Fibroblast of lung (primary cell): Measurements from ENCODE around the gene RBMS1. TPM values are rescaled to one million over a fixed set of nuclear protein-coding genes. Genes with fewer than 3 reads are reported as not detected.
A peak's percentile ranks its signal among the peaks of the same experiment; 100 is the strongest.

ENCODE experiments used
- DNase-seq, 2 donors: peaks; one replicate each; pipeline versions ENCODE4 v3.0.0 to v3.0.0-alpha.2; 2010; ENCODE audit warnings: low read depth in 2 of 2
- H2AFZ ChIP-seq: 2 replicates; pipeline ENCODE4 v1.5.1; 2012; ENCODE audit warnings: low read length, control low read depth, inconsistent platforms
- H3K27ac ChIP-seq: 2 replicates; pipeline ENCODE4 v1.5.1; 2011; ENCODE audit warnings: low read length, control low read depth; ENCODE audit not compliant: insufficient read depth
- H3K27me3 ChIP-seq: 2 replicates; pipeline ENCODE4 v1.5.1; 2011; ENCODE audit warnings: mild to moderate bottlenecking, low read length; ENCODE audit not compliant: control insufficient read depth, insufficient read depth
- H3K36me3 ChIP-seq: 2 replicates; pipeline ENCODE4 v1.5.1; 2011; ENCODE audit warnings: low read length; ENCODE audit not compliant: control insufficient read depth, insufficient read depth
- H3K4me1 ChIP-seq: 2 replicates; pipeline ENCODE4 v1.5.1; 2011; ENCODE audit warnings: low read length; ENCODE audit not compliant: control insufficient read depth, insufficient read depth; ENCODE audit errors: extremely low read depth
- H3K4me2 ChIP-seq: 2 replicates; pipeline ENCODE4 v1.5.1; 2011; ENCODE audit warnings: low read length, control low read depth; ENCODE audit not compliant: insufficient read depth; ENCODE audit errors: extremely low read depth
- H3K4me3 ChIP-seq, 4 experiments: fragments of 200-600 bp in 1 of 4; sonication (generic) in 1 of 4; replicated peaks in 1 of 4; 2 replicates each; pipeline ENCODE4 v1.5.1; 2011 to 2016; ENCODE audit warnings: low read length in 4 of 4, low read depth in 3 of 4, mild to moderate bottlenecking in 3 of 4, control low read depth in 2 of 4, inconsistent platforms in 1 of 4, mixed read lengths in 1 of 4; ENCODE audit not compliant: insufficient read depth in 1 of 4; ENCODE audit errors: control extremely low read depth in 1 of 4
- H3K79me2 ChIP-seq: 2 replicates; pipeline ENCODE4 v1.5.1; 2012; ENCODE audit warnings: mild to moderate bottlenecking, low read length, inconsistent platforms; ENCODE audit not compliant: control insufficient read depth, insufficient read depth
- H3K9ac ChIP-seq: 2 replicates; pipeline ENCODE4 v1.5.1; 2011; ENCODE audit warnings: mild to moderate bottlenecking, low read length, control low read depth; ENCODE audit not compliant: insufficient read depth
- H3K9me3 ChIP-seq: 2 replicates; pipeline ENCODE4 v1.5.1; 2012; ENCODE audit warnings: low read depth, low read length; ENCODE audit not compliant: control insufficient read depth, insufficient read depth
- H4K20me1 ChIP-seq: 2 replicates; pipeline ENCODE4 v1.5.1; 2011; ENCODE audit warnings: low read length; ENCODE audit not compliant: control insufficient read depth, insufficient read depth; ENCODE audit errors: extremely low read depth
- CTCF ChIP-seq, 2 donors: IDR thresholded peaks in 1 of 2; conservative IDR thresholded peaks in 1 of 2; 1 replicate in 1 of 2; 2 replicates in 1 of 2; pipeline ENCODE4 v1.5.1; 2011 to 2012; ENCODE audit warnings: low read length in 2 of 2, control low read depth in 1 of 2, inconsistent platforms in 1 of 2, low read depth in 1 of 2, mild to moderate bottlenecking in 1 of 2
- EZH2 ChIP-seq: IDR thresholded peaks from 2 replicates; pipeline ENCODE4 v1.5.1; 2012; ENCODE audit warnings: low read length, control low read depth, mild to moderate bottlenecking; ENCODE audit errors: missing control alignments
- polyA plus RNA-seq, 2 donors: library from polyadenylated mRNA; depleted of rRNA in 1 of 2; stranded (reverse) in 1 of 2; unstranded in 1 of 2; fragments of >200 nt; gene quantifications; 2 replicates each; pipeline ENCODE4 v1.2.1, GENCODE V29; 2011 to 2012; ENCODE audit warnings: missing spikeins in 1 of 2
- total RNA-seq: library from RNA; depleted of rRNA; stranded (reverse); fragments of >200 nt; gene quantifications from 2 replicates; pipeline ENCODE4 v1.2.1, GENCODE V29; 2014

RBMS1 gene
- total and polyA plus RNA-seq, 2 donors (not counting 1 experiment from before 2014, with no cell fraction given), result 77.3 to 146 TPM

- Histone ChIP-seq H3K4me3 (no peak overlapping the region), H4K20me1 (no peaks in the 10 kb centered on the region), H3K27me3 (no peaks in the 10 kb centered on the region), H3K36me3 (no peaks in the 10 kb centered on the region), H3K4me1 (no peaks in the 10 kb centered on the region), H3K9me3 (no peaks in the 10 kb centered on the region), H3K4me2 (no peak overlapping the region), H2AFZ (no peak overlapping the region), H3K9ac (no peak overlapping the region), H3K79me2 (no peaks in the 10 kb centered on the region), H3K27ac (no peak overlapping the region)
- no peak for DNase-seq
- no peak for TF ChIP-seq CTCF (conservative IDR thresholded peaks at IDR 0.05 in 1 of 2, IDR thresholded peaks at IDR 0.05 in 1 of 2; ENCODE audit: low read depth in 1 of 2, low read length in 2 of 2)
- TF ChIP-seq EZH2, result no peak
Measured at GRCh38 chr2:160255408-160255807, 238.2 kb downstream of the RBMS1 start.

GRCh38 chr2:160254189-160254762, 239.3 kb downstream of the RBMS1 start:
- DNase-seq, result no peak
- no peaks in the 10 kb centered on the region for H3K9me3 ChIP-seq
- TF ChIP-seq EZH2, result no peak
- H3K27me3 ChIP-seq, result no peaks in the 10 kb centered on the region
- no peak overlapping the region for H3K4me3 ChIP-seq
- no peak overlapping the region for H3K9ac ChIP-seq
- H2AFZ ChIP-seq, result no peak overlapping the region
- no peaks in the 10 kb centered on the region for H3K36me3 ChIP-seq
- no peaks in the 10 kb centered on the region for H3K4me1 ChIP-seq
- no peaks in the 10 kb centered on the region for H4K20me1 ChIP-seq
- H3K79me2 ChIP-seq, result no peaks in the 10 kb centered on the region
- no peak overlapping the region for H3K27ac ChIP-seq
- no peak overlapping the region for H3K4me2 ChIP-seq

GRCh38 chr2:160253440-160254188, 240.0 kb downstream of the RBMS1 start:
- Histone ChIP-seq H3K27me3 (no peaks in the 10 kb centered on the region), H3K9ac (no peak overlapping the region), H3K4me1 (no peaks in the 10 kb centered on the region), H3K79me2 (no peaks in the 10 kb centered on the region), H3K36me3 (no peaks in the 10 kb centered on the region), H4K20me1 (no peaks in the 10 kb centered on the region), H2AFZ (no peak overlapping the region), H3K9me3 (no peaks in the 10 kb centered on the region), H3K4me2 (no peak overlapping the region), H3K27ac (no peak overlapping the region), H3K4me3 (no peak overlapping the region)
- DNase-seq, result peak; percentile 41 to 52
- no peak for TF ChIP-seq CTCF (conservative IDR thresholded peaks at IDR 0.05 in 1 of 2, IDR thresholded peaks at IDR 0.05 in 1 of 2; ENCODE audit: low read depth in 1 of 2, low read length in 2 of 2)
- TF ChIP-seq EZH2, result no peak
